Measurements from ENCODE around the gene TMEM258.
A peak's percentile ranks its signal among the peaks of the same experiment; 100 is the strongest.

Gene TMEM258

GRCh38 chr11:61795876-61796526 lies 3.6 kb upstream of the TMEM258 start:
- no peak for TF ChIP-seq CTCF (IDR thresholded peaks at IDR 0.05; ENCODE audit: low read depth, low read length)
- no peak overlapping the region for H3K4me3 ChIP-seq (replicated peaks in 1 of 2; ENCODE audit: low read depth in 2 of 2, low read length in 2 of 2)
- DNase-seq (ENCODE audit: low read depth in 2 of 2), result no peak

GRCh38 chr11:61795459-61795858 lies 3.1 kb upstream of the TMEM258 start:
- no peak overlapping the region for H3K4me3 ChIP-seq (replicated peaks in 1 of 2; ENCODE audit: low read depth in 2 of 2, low read length in 2 of 2)
- TF ChIP-seq CTCF (IDR thresholded peaks at IDR 0.05; ENCODE audit: low read depth, low read length), result no peak
- no peak for DNase-seq (ENCODE audit: low read depth in 2 of 2)

- no peak overlapping the region for H3K4me3 ChIP-seq (replicated peaks in 1 of 2; ENCODE audit: low read depth in 2 of 2, low read length in 2 of 2)
- no peak for TF ChIP-seq CTCF (IDR thresholded peaks at IDR 0.05; ENCODE audit: low read depth, low read length)
- DNase-seq (ENCODE audit: low read depth in 2 of 2), result peak in 1 of 2 donors; percentile 28
Observed at GRCh38 chr11:61794579-61794978, 2.2 kb upstream of the TMEM258 start.

- TF ChIP-seq CTCF (IDR thresholded peaks at IDR 0.05; ENCODE audit: low read depth, low read length), result no peak
- peak overlapping the region in 1 of 2 donors; percentile 93 for H3K4me3 ChIP-seq (replicated peaks in 1 of 2; ENCODE audit: low read depth in 2 of 2, low read length in 2 of 2)
- no peak for DNase-seq (ENCODE audit: low read depth in 2 of 2)
Observed at GRCh38 chr11:61793829-61794204, 1.4 kb upstream of the TMEM258 start.

GRCh38 chr11:61793083-61793828 lies 857 bp upstream of the TMEM258 start:
- H3K4me3 ChIP-seq (replicated peaks in 1 of 2; ENCODE audit: low read depth in 2 of 2, low read length in 2 of 2), result peak overlapping the region; percentile 87 to 93
- no peak for DNase-seq (ENCODE audit: low read depth in 2 of 2)
- TF ChIP-seq CTCF (IDR thresholded peaks at IDR 0.05; ENCODE audit: low read depth, low read length), result no peak

- peak; percentile 95 to 96 for DNase-seq (ENCODE audit: low read depth in 2 of 2)
- peak overlapping the region; percentile 87 to 93 for H3K4me3 ChIP-seq (replicated peaks in 1 of 2; ENCODE audit: low read depth in 2 of 2, low read length in 2 of 2)
- no peak for TF ChIP-seq CTCF (IDR thresholded peaks at IDR 0.05; ENCODE audit: low read depth, low read length)
Observed at GRCh38 chr11:61791737-61792309, 576 bp downstream of the TMEM258 start.

Data from cardiac fibroblast (primary cell).